HG03442 (cell line): ENCODE data around the gene TXNDC2.

Experiments used
- ATAC-seq: cut with Tn5 transposase; IDR thresholded peaks from one replicate; pipeline ENCODE4 v1.9.1; 2021; ENCODE audit warnings: mild to moderate bottlenecking, moderate library complexity; ENCODE audit not compliant: unreplicated experiment

TXNDC2 gene

GRCh38 chr18:9928646-9929259, 43.0 kb downstream of the TXNDC2 start:
- ATAC-seq = no peak

- no peak for ATAC-seq
Observed at GRCh38 chr18:9930299-9930884, 44.6 kb downstream of the TXNDC2 start.

- no peak for ATAC-seq
Observed at GRCh38 chr18:9931146-9931545, 45.4 kb downstream of the TXNDC2 start.

DNA sequence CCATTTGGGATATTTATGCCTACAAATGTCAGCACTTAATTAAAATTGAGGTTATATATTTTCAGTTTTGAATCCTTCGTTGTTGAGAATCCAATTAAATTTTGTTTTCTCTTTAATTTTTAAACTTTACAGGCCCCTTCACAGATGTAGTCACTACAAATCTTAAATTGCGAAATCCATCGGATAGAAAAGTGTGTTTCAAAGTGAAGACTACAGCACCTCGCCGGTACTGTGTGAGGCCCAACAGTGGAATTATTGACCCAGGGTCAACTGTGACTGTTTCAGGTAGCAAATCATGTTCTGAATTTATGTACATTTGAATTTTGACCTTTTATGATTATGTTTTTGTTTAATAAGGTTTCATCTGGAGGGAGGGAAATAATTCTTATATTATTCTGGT, 45.9 kb downstream of the TXNDC2 start:
- no peak for ATAC-seq

DNA sequence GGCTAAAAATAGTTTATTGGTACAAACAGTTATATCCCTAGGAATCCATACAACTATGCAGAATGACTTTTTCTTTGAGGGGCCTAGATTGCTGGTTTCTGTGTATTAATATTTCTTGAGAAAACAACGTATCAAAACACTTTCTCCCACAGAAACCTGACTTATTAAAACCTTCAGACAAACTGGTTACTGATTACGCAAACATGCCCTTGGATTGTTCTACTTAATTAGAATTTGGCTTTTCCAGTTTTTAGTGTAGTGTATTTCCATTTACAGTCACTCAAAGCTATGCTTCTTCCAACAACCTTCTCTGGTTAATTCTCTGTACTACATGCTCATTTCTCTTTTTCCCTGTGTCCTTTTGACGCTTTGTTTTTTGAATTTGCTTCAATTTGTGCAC, 48.1 kb downstream of the TXNDC2 start:
- ATAC-seq = no peak

GRCh38 chr18:9934274-9934673, 48.5 kb downstream of the TXNDC2 start:
- no peak for ATAC-seq
